Prostate gland (tissue), 2 donors: ENCODE measurements around the gene RO60. TPM values are rescaled to one million over a fixed set of nuclear protein-coding genes. Genes with fewer than 3 reads are reported as not detected.

ENCODE experiments used
- DNase-seq: peaks from one replicate; pipeline ENCODE4 v3.0.0-alpha.2; 2019; ENCODE audit warnings: low spot score
- H3K27ac ChIP-seq, 2 donors: fragments of 200-600 bp; sonication (generic); 2 replicates each; pipeline ENCODE4 v1.5.1; 2017 to 2019
- H3K27me3 ChIP-seq: fragments of 200-600 bp; sonication (generic); replicated peaks from 2 replicates; pipeline ENCODE4 v1.5.1; 2019; ENCODE audit not compliant: insufficient read depth
- H3K36me3 ChIP-seq, 2 donors: fragments of 200-600 bp; sonication (generic); 1 replicate in 1 of 2; 2 replicates in 1 of 2; pipeline versions ENCODE4 v1.5.1 to v1.8.1; 2017 to 2019
- H3K4me1 ChIP-seq: fragments of 200-600 bp; sonication (generic); replicated peaks from 2 replicates; pipeline ENCODE4 v1.5.1; 2019
- H3K4me3 ChIP-seq, 2 donors: fragments of 200-600 bp; sonication (generic); 2 replicates each; pipeline ENCODE4 v1.5.1; 2017 to 2019
- H3K9me3 ChIP-seq: fragments of 200-600 bp; sonication (generic); 2 replicates; pipeline ENCODE4 v1.5.1; 2017
- CTCF ChIP-seq, 4 experiments: fragments of 200-600 bp in 2 of 4; fragments of 450-650 bp in 2 of 4; sonication (generic) in 2 of 4; IDR thresholded peaks; 1 replicate in 3 of 4; 2 replicates in 1 of 4; pipeline ENCODE4 v1.5.1; 2016 to 2019; ENCODE audit warnings: antibody characterized with exemption in 4 of 4, mild to moderate bottlenecking in 2 of 4, moderate library complexity in 2 of 4
- POLR2A ChIP-seq: fragments of 450-650 bp; IDR thresholded peaks from one replicate; pipeline ENCODE4 v1.6.1; 2016; ENCODE audit warnings: antibody characterized with exemption, mild to moderate bottlenecking
- POLR2AphosphoS5 ChIP-seq: sonication (generic); formaldehyde crosslinking; IDR thresholded peaks from one replicate; pipeline ENCODE4 v1.6.1; 2017; ENCODE audit warnings: antibody characterized with exemption
- WGBS: methylation state at CpG from one replicate; pipeline ENCODE4 v1.1.5; 2018; 5-methylcytosine and 5-hydroxymethylcytosine counted together
- intact Hi-C: fragments of 100-400 bp; cut with DNase I; formaldehyde crosslinking; loops from one replicate; pipeline ENCODE4 v1.14.2; 2022
- total RNA-seq, 2 donors: library from RNA; depleted of rRNA; stranded (reverse); fragments of >200 nt; gene quantifications; one replicate each; pipeline ENCODE4 v1.1.0, GENCODE V29; 2016

Gene RO60
- total RNA-seq, 2 donors from 2014 or later = 92.8 to 93.8 TPM

- WGBS = 62% methylated on average over 2 of the region's 2 CpGs
- intact Hi-C loops = no loop called here
- H3K4me3 ChIP-seq = no peak overlapping the region
- no peak overlapping the region for H3K27ac ChIP-seq
- H3K9me3 ChIP-seq = no peaks in the 10 kb centered on the region
- DNase-seq = no peak
- no peaks in the 10 kb centered on the region for H3K4me1 ChIP-seq
- H3K36me3 ChIP-seq = no peaks in the 10 kb centered on the region
- no peak for TF ChIP-seq POLR2AphosphoS5
- TF ChIP-seq POLR2A = no peak
- no peak for TF ChIP-seq CTCF (IDR thresholded peaks at IDR 0.05)
- H3K27me3 ChIP-seq = no peaks in the 10 kb centered on the region
These were observed 11.0 kb downstream of the RO60 start for GRCh38 chr1:193070386-193070753.

- no peaks in the 10 kb centered on the region for H3K36me3 ChIP-seq
- H3K4me3 ChIP-seq = no peak overlapping the region
- H3K27me3 ChIP-seq = no peaks in the 10 kb centered on the region
- intact Hi-C loops = no loop called here
- no peaks in the 10 kb centered on the region for H3K4me1 ChIP-seq
- no peak for DNase-seq
- no peak overlapping the region for H3K27ac ChIP-seq
- H3K9me3 ChIP-seq = no peaks in the 10 kb centered on the region
- no peak for TF ChIP-seq POLR2AphosphoS5
- no peak for TF ChIP-seq POLR2A
- no peak for TF ChIP-seq CTCF (IDR thresholded peaks at IDR 0.05)
- WGBS = 74% methylated on average over 5 of the region's 5 CpGs
These were observed 11.5 kb downstream of the RO60 start for GRCh38 chr1:193070942-193071341.

- no peaks in the 10 kb centered on the region for H3K4me1 ChIP-seq
- H3K27ac ChIP-seq = no peak overlapping the region
- no peaks in the 10 kb centered on the region for H3K27me3 ChIP-seq
- TF ChIP-seq CTCF (IDR thresholded peaks at IDR 0.05) = no peak
- TF ChIP-seq POLR2A = no peak
- no peak for TF ChIP-seq POLR2AphosphoS5
- H3K4me3 ChIP-seq = no peak overlapping the region
- DNase-seq = no peak
- intact Hi-C loops = no loop called here
- H3K36me3 ChIP-seq = peaks cover 0 to 3% of the 10 kb centered on the region in 2 donors
- H3K9me3 ChIP-seq = no peaks in the 10 kb centered on the region
These were observed 18.6 kb downstream of the RO60 start for GRCh38 chr1:193077991-193078390.

- Histone ChIP-seq H3K36me3 (peaks cover 0 to 3% of the 10 kb centered on the region in 2 donors), H3K27me3 (no peaks in the 10 kb centered on the region), H3K9me3 (no peaks in the 10 kb centered on the region), H3K4me3 (no peak overlapping the region), H3K27ac (no peak overlapping the region), H3K4me1 (no peaks in the 10 kb centered on the region)
- WGBS = 99% methylated on average over 3 of the region's 3 CpGs
- no peak for DNase-seq
- intact Hi-C loops = no loop called here
- TF ChIP-seq CTCF (IDR thresholded peaks at IDR 0.05) (no peak), POLR2A (no peak), POLR2AphosphoS5 (no peak)
These were observed 19.8 kb downstream of the RO60 start for GRCh38 chr1:193079187-193079586.

GRCh38 chr1:193083365-193084088 is 24.1 kb downstream of the RO60 start:
- Histone ChIP-seq H3K9me3 (no peaks in the 10 kb centered on the region), H3K27ac (no peak overlapping the region), H3K36me3 (peaks cover 0 to 3% of the 10 kb centered on the region in 2 donors), H3K27me3 (no peaks in the 10 kb centered on the region), H3K4me3 (no peak overlapping the region), H3K4me1 (no peaks in the 10 kb centered on the region)
- intact Hi-C loops = no loop called here
- WGBS = 87% methylated on average over 6 of the region's 6 CpGs
- TF ChIP-seq POLR2AphosphoS5 (no peak), POLR2A (no peak), CTCF (IDR thresholded peaks at IDR 0.05) (no peak)
- DNase-seq = no peak
